AG04450 (cell line): ENCODE results near the gene SLC9A5. TPM values are rescaled to one million over a fixed set of nuclear protein-coding genes. Genes with fewer than 3 reads are reported as not detected.

ENCODE experiments used
- CTCF ChIA-PET: fragments of 300-600, 350-600 bp; formaldehyde crosslinking; extraction: SDS; loops from one replicate; lab custom pipeline; 2022; ENCODE audit warnings: antibody characterized with exemption, inconsistent platforms; lab: Charles Lee
- POLR2A ChIA-PET: fragments of 350-600 bp; formaldehyde crosslinking; extraction: SDS; loops from one replicate; lab custom pipeline; 2021; ENCODE audit warnings: antibody characterized with exemption, inconsistent platforms; lab: Yijun Ruan, JAX
- DNase-seq: peaks from one replicate; pipeline ENCODE4 v3.0.0-alpha.2; 2011; ENCODE audit warnings: low read depth, low spot score
- H3K27ac ChIP-seq: one replicate; pipeline ENCODE4 v1.5.1; 2012; ENCODE audit warnings: low read depth, low read length, control low read depth
- H3K27me3 ChIP-seq: one replicate; pipeline ENCODE4 v1.6.0; 2012; ENCODE audit warnings: low read length; ENCODE audit not compliant: control insufficient read depth, insufficient read depth
- H3K4me3 ChIP-seq: 2 replicates; pipeline ENCODE4 v1.5.1; 2011; ENCODE audit warnings: mild to moderate bottlenecking, low read depth, low read length, control low read depth
- H3K9me3 ChIP-seq: 2 replicates; pipeline ENCODE4 v1.5.1; 2012; ENCODE audit warnings: low read length; ENCODE audit not compliant: control insufficient read depth, insufficient read depth
- polyA plus RNA-seq: library from polyadenylated mRNA; depleted of rRNA; stranded (reverse); fragments of >200 nt; gene quantifications from 2 replicates; pipeline ENCODE4 v1.2.3, GENCODE V29; 2011
- TF ChIP-seq, protein P1 (sequence below): IDR thresholded peaks from 2 replicates; pipeline ENCODE4 v1.5.1; 2011; ENCODE audit warnings: low read depth, low read length, control low read depth, inconsistent platforms

Gene SLC9A5
- polyA plus RNA-seq, 1 experiment: 2.4 TPM

DNA sequence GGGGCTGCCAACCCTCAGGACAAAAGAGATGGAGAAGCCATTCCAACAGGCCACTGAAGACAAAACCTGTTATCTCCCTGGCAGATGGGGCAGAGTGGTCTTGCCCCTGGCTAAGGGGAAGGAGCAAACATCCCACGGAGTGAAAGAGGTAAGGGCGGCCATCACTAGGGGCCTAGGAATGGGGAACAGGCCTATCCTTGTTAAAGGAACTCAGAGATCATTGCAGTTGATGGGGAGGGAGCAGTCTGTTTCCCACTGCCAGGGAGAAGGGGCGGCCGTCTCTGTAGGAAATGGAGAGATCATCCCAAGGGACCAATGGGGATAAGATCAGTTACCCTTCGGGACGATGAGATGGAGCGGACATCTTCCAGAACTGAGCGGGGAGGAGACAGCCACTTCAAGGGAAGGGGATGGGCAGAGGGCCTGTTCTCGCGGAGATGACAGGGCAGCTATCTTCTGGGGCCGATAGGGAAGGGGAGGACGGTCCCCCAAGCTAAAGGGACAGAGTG is 22.4 kb upstream of the SLC9A5 start:
- H3K9me3 ChIP-seq: no peaks in the 10 kb centered on the region; the same call in 1 of the 2 replicates
- H3K4me3 ChIP-seq: peak overlapping the region; percentile 99
- POLR2A ChIA-PET: interaction anchor here (0.8 to 2.2 kb wide), 13 partner anchors 10 to 60 kb away, joined by 3 to 12 read pairs (median 7); partner anchors contain the start of genes ELMO3 and FHOD1
- CTCF ChIA-PET: interaction anchor here (0.7 to 2.1 kb wide), 3 partner anchors 28 to 272 kb away, joined by 3 to 5 read pairs (median 4); no protein-coding TSS in a partner anchor
- TF ChIP-seq, protein P1, sequence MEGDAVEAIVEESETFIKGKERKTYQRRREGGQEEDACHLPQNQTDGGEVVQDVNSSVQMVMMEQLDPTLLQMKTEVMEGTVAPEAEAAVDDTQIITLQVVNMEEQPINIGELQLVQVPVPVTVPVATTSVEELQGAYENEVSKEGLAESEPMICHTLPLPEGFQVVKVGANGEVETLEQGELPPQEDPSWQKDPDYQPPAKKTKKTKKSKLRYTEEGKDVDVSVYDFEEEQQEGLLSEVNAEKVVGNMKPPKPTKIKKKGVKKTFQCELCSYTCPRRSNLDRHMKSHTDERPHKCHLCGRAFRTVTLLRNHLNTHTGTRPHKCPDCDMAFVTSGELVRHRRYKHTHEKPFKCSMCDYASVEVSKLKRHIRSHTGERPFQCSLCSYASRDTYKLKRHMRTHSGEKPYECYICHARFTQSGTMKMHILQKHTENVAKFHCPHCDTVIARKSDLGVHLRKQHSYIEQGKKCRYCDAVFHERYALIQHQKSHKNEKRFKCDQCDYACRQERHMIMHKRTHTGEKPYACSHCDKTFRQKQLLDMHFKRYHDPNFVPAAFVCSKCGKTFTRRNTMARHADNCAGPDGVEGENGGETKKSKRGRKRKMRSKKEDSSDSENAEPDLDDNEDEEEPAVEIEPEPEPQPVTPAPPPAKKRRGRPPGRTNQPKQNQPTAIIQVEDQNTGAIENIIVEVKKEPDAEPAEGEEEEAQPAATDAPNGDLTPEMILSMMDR: no peak
- no peaks in the 10 kb centered on the region for H3K27me3 ChIP-seq
- no peak for DNase-seq
- H3K27ac ChIP-seq: no peak overlapping the region

DNA sequence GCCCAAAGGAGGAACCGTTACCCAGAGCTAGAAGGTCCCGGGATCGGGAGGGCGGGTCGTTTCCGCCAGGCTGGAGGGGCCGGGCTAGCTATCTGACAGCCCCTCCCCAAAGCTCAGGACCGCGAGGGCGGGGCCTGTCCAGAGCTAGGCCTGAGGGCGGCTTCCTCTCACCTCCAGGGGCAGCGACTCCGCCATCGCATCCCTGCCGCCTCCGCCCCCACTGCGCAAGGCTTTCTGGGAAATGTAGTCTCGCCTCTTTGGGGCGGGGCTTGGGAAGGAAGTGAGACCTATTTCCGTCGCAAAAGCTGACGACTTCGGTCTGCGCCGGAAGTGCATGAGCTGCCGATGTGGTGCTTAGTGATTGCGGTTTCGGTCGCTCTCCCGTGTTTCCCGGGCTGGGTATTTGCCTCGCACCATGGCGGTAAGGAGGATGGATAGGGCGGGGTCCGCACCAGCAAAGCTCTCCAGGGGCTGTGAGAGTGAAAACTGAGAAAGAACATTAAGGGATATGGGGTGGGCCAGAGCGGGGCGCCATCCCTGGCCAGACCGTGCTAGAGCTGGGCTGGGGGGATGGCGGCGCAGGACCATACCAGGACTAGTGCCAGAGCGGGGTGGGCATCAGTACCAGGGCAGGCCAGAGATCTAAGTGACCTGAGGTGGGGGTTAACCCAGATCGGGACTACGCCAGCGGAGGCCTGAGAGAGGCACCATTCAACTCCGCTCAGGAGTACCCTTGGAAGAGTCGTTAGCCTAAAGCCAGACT is 21.8 kb upstream of the SLC9A5 start, which contains the start of gene TMEM208:
TMEM208 (plus strand) TSS at position 327 of the 763 bp plus-strand sequence; CDS start at position 416, 89 bp downstream.
- POLR2A ChIA-PET: interaction anchor here (0.6 to 2.2 kb wide), 16 partner anchors 9 to 160 kb away, joined by 3 to 12 read pairs (median 6); partner anchors contain the start of genes ELMO3 and FHOD1

DNA sequence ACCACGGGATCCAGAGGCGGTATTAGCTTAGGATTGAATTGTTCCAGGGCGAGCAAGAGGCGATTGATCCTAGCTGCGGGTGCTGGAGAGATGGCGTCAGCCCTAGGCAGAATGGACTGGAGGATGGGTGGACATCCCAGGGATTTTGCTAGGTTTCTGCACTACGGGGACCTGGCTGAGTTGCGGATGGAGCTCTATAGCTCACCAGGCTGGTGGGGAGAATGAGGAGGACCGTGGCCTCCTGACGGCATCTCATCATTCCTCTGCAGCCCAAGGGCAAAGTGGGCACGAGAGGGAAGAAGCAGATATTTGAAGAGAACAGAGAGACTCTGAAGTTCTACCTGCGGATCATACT is 21.2 kb upstream of the SLC9A5 start:
- Histone ChIP-seq H3K27ac (peak overlapping the region; percentile 75), H3K4me3 (peak overlapping the region; percentile 99), H3K9me3 (no peaks in the 10 kb centered on the region; the same call in 1 of the 2 replicates), H3K27me3 (no peaks in the 10 kb centered on the region)
- POLR2A ChIA-PET: interaction anchor here (0.6 to 2.2 kb wide), 11 partner anchors 9 to 151 kb away, joined by 3 to 12 read pairs (median 7); partner anchors contain the start of genes ELMO3 and FHOD1
- TF ChIP-seq, protein P1: no peak
- DNase-seq: no peak
- CTCF ChIA-PET: interaction anchor here (1.4 kb wide), 1 partner anchor 273 kb away, joined by 3 read pairs; no protein-coding TSS in a partner anchor

More for the DNA sequence above, 21.8 kb upstream of the SLC9A5 start, which contains the start of gene TMEM208:
- Histone ChIP-seq H3K9me3 (no peaks in the 10 kb centered on the region; the same call in 1 of the 2 replicates), H3K27ac (peak within 1 kb of the TSS; percentile 75), H3K27me3 (no peaks in the 10 kb centered on the region), H3K4me3 (peak within 1 kb of the TSS; percentile 99)
- TF ChIP-seq, protein P1: peak; percentile 13; the same call in 1 of the 2 replicates
- DNase-seq: peak; percentile 94
- CTCF ChIA-PET: interaction anchor here (0.7 to 2.1 kb wide), 3 partner anchors 29 to 273 kb away, joined by 3 to 5 read pairs (median 4); no protein-coding TSS in a partner anchor

DNA sequence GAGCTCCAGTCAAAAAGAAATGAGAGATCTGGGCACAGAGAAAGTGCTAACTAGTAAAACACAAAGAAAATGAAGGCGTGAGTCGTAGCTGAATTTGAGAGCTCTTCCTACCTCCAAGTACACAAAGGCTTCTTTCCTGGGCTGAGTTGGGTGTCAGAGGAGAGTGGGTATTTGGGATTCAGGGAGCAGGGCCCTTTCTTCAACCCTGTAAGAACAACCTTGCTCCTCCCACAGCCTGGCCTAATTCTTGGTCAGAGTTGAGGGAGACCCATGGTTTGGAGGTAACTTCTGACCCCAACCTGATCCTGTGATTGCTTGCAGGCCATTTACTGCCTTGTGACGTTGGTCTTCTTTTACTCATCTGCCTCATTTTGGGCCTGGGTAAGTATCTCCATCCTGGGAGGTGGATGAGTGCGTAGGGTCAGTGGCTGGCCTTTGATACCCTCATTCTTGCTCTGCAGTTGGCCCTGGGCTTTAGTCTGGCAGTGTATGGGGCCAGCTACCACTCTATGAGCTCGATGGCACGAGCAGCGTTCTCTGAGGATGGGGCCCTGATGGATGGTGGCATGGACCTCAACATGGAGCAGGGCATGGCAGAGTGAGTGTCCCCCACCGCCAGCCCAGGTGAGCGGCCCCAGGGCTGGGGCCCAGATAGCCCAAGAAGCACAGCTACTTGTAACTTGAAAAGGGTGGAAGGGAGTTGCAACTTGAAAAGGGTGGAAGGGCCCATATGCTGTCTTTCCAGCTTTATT is 20.6 kb upstream of the SLC9A5 start:
- H3K27ac ChIP-seq: no peak overlapping the region
- CTCF ChIA-PET: no interaction called here

More for the DNA sequence above, 20.6 kb upstream of the SLC9A5 start:
- TF ChIP-seq, protein P1: no peak
- Histone ChIP-seq H3K9me3 (no peaks in the 10 kb centered on the region; the same call in 1 of the 2 replicates), H3K27me3 (no peaks in the 10 kb centered on the region), H3K4me3 (peak overlapping the region; percentile 99)
- POLR2A ChIA-PET: interaction anchor here (1.6 to 2.2 kb wide), 7 partner anchors 8 to 49 kb away, joined by 7 to 12 read pairs (median 8); partner anchors contain the start of genes ELMO3 and FHOD1
- DNase-seq: no peak
